ENCODE results near the gene TTC9C. TPM values are rescaled to one million over a fixed set of nuclear protein-coding genes. Genes with fewer than 3 reads are reported as not detected.
"Not testable (repeated sequence)": the region's sequence is repeated elsewhere in the genome, so short reads cannot be mapped to it uniquely, and the experiment has no call there.

The TTC9C gene
- total RNA-seq, 2 experiments from 2014 or later, result 33.7 to 37.9 TPM

DNA sequence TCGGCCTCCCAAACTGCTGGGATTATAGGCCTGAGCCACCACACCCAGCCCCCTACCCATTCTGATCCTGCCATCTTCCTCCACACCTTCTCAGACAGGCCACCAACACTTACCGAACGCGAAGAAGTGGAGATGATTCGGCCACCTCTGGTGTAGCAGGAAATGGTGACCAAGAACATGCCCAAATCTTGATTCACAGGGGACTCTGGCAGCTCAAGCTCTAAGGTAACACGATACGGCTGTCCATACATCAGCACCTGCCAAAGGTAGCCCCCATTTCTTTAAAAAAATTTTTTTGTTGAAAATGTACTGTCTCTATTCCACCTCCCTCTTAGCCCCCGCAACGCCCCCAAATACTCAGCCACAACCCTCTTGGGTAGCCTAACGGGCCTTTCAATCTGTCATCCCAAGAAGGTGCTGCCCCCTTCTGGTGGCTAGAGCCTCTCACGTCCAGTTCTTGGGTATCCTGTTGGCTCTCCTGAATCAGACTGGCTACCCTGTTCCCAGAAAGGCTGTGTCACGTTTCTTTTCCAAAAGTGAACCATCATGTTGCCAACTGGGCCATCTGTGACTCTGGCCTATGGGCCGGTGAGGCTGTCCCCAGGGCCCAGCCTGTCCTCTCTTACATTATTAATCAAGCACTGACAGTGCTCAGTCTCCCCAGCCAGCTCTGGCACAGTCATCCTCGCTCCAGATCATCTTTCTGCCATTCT lies 33.7 kb upstream of the TTC9C start:
- H3K27me3 Mint-ChIP-seq, result no peaks in the 10 kb centered on the region
- H3K4me1 Mint-ChIP-seq (ENCODE audit: low read depth), result peaks cover 7% of the 10 kb centered on the region
- H3K27ac Mint-ChIP-seq, result no peak overlapping the region
- ChIA-PET POLR2A (interaction anchor here (0.8 to 2.5 kb wide), 7 partner anchors 11 to 102 kb away, joined by 3 to 9 read pairs (median 4); partner anchors contain the start of genes C11orf98, CSKMT and TMEM223), CTCF (interaction anchor here (0.5 to 6.9 kb wide), 50 partner anchors 9 to 321 kb away, joined by 3 to 79 read pairs (median 4); partner anchors contain the start of genes B3GAT3, C11orf98, CSKMT and GANAB)
- H3K9me3 Mint-ChIP-seq, result no peaks in the 10 kb centered on the region
- DNase-seq (peak; percentile 87), ATAC-seq (peak; percentile 84)
- H3K4me3 Mint-ChIP-seq, result no peak overlapping the region
- TF ChIP-seq, protein P1, sequence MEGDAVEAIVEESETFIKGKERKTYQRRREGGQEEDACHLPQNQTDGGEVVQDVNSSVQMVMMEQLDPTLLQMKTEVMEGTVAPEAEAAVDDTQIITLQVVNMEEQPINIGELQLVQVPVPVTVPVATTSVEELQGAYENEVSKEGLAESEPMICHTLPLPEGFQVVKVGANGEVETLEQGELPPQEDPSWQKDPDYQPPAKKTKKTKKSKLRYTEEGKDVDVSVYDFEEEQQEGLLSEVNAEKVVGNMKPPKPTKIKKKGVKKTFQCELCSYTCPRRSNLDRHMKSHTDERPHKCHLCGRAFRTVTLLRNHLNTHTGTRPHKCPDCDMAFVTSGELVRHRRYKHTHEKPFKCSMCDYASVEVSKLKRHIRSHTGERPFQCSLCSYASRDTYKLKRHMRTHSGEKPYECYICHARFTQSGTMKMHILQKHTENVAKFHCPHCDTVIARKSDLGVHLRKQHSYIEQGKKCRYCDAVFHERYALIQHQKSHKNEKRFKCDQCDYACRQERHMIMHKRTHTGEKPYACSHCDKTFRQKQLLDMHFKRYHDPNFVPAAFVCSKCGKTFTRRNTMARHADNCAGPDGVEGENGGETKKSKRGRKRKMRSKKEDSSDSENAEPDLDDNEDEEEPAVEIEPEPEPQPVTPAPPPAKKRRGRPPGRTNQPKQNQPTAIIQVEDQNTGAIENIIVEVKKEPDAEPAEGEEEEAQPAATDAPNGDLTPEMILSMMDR (IDR thresholded peaks at IDR 0.05), result peak; percentile 92
- peaks cover 28% of the 10 kb centered on the region for H3K36me3 Mint-ChIP-seq (ENCODE audit: low read depth)
- intact Hi-C loops (cut with micrococcal nuclease), result no loop called here

DNA sequence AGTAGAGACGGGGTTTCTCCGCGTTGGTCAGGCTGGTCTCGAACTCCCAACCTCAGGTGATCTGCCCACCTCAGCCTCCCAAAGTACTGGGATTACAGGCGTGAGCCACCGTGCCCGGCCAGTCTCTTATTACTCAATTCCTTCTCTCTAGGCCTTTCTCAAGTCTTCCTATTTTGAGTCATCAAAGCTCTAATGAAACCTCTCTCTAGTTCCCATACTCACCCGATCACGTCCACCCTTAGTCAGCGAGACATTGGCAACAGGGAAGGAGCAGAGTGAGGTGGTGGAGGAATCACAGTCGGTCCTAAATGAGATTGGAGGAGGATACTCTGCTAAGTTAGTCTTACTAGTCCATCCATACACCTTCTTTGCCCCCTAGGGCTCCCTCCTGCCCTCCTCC lies 26.0 kb upstream of the TTC9C start:
- peaks cover 24% of the 10 kb centered on the region for H3K36me3 Mint-ChIP-seq (ENCODE audit: low read depth)
- no peaks in the 10 kb centered on the region for H3K27me3 Mint-ChIP-seq
- TF ChIP-seq, protein P1 (IDR thresholded peaks at IDR 0.05), result no peak
- CTCF ChIA-PET, result interaction anchor here (1.1 to 2.5 kb wide), 4 partner anchors 8 to 278 kb away, joined by 3 to 16 read pairs (median 4); partner anchors contain the start of gene TTC9C
- no peak for DNase-seq
- H3K27ac Mint-ChIP-seq, result no peak overlapping the region
- peaks cover 17% of the 10 kb centered on the region for H3K4me1 Mint-ChIP-seq (ENCODE audit: low read depth)
- no peak for ATAC-seq
- no peak overlapping the region for H3K4me3 Mint-ChIP-seq
- POLR2A ChIA-PET, result interaction anchor here (0.7 to 1.8 kb wide), 3 partner anchors 12 to 38 kb away, joined by 3 to 5 read pairs (median 3); partner anchors contain the start of gene C11orf98
- no peaks in the 10 kb centered on the region for H3K9me3 Mint-ChIP-seq
- intact Hi-C loops (cut with micrococcal nuclease), result no loop called here

DNA sequence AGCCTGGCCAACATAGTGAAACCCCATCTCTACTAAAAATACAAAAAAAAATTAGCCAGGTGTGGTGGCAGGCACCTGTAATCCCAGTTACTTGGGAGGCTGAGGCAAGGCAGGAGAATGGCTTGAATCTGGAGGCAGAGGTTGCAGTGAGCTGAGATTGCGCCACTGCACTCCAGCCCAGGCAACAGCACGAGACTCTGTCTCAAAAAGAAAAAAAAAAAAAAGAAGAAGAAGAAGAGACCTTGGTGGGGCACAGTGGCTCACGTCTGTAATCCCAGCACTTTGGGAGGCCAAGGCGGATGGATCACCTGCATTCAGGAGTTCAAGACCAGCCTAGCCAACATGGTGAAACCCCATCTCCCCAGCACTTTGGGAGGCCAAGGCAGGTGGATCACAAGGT lies 24.4 kb upstream of the TTC9C start:
- H3K9me3 Mint-ChIP-seq; intact Hi-C loops (cut with micrococcal nuclease); DNase-seq; H3K27me3 Mint-ChIP-seq; ATAC-seq; H3K27ac Mint-ChIP-seq; H3K4me3 Mint-ChIP-seq: not testable (repeated sequence)
- Mint-ChIP-seq H3K4me1 (ENCODE audit: low read depth) (peaks cover 32% of the 10 kb centered on the region), H3K36me3 (ENCODE audit: low read depth) (peaks cover 32% of the 10 kb centered on the region)
- ChIA-PET CTCF (interaction anchor here (0.6 to 2.5 kb wide), 2 partner anchors 10 to 24 kb away, joined by 3 to 16 read pairs; no protein-coding TSS in a partner anchor), POLR2A (interaction anchor here (1.4 to 1.8 kb wide), 2 partner anchors 40 to 137 kb away, joined by 4 to 5 read pairs; partner anchors contain the start of gene C11orf98)

DNA sequence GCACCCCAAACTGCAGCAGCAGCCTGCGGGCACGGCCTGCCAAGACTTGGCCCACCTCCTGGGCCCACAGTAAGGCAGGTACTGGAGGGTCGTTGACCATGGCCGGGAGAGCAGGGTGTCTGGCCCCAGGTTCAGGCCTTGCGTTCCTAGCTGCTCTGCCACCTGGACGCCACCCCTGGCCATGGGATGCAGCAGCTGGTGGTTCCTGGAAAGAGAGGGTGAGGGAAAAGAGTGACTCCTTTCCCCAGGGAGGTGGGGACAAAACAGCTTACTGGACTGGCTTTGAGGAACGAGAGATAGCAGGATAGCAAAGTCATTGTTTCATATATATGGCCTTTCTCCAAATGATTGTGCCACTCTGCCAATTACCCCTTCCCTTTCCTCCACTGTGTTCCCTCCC lies 22.9 kb upstream of the TTC9C start:
- Mint-ChIP-seq H3K9me3 (no peaks in the 10 kb centered on the region), H3K4me1 (ENCODE audit: low read depth) (peaks cover 39% of the 10 kb centered on the region), H3K27ac (peak overlapping the region; percentile 77), H3K4me3 (peak overlapping the region; percentile 84), H3K27me3 (no peaks in the 10 kb centered on the region), H3K36me3 (ENCODE audit: low read depth) (peaks cover 39% of the 10 kb centered on the region)
- POLR2A ChIA-PET, result interaction anchor here (0.7 to 6.3 kb wide), 14 partner anchors 8 to 176 kb away, joined by 3 to 41 read pairs (median 4); partner anchors contain the start of genes LBHD1, SLC3A2, TMEM223 and TUT1
- CTCF ChIA-PET, result interaction anchor here (0.9 to 2.9 kb wide), 7 partner anchors 11 to 281 kb away, joined by 3 to 12 read pairs (median 7); partner anchors contain the start of genes C11orf98, CSKMT and TMEM179B
- ATAC-seq, result no peak
- no peak for DNase-seq
- TF ChIP-seq, protein P1 (IDR thresholded peaks at IDR 0.05), result no peak
- intact Hi-C loops (cut with micrococcal nuclease), result no loop called here

DNA sequence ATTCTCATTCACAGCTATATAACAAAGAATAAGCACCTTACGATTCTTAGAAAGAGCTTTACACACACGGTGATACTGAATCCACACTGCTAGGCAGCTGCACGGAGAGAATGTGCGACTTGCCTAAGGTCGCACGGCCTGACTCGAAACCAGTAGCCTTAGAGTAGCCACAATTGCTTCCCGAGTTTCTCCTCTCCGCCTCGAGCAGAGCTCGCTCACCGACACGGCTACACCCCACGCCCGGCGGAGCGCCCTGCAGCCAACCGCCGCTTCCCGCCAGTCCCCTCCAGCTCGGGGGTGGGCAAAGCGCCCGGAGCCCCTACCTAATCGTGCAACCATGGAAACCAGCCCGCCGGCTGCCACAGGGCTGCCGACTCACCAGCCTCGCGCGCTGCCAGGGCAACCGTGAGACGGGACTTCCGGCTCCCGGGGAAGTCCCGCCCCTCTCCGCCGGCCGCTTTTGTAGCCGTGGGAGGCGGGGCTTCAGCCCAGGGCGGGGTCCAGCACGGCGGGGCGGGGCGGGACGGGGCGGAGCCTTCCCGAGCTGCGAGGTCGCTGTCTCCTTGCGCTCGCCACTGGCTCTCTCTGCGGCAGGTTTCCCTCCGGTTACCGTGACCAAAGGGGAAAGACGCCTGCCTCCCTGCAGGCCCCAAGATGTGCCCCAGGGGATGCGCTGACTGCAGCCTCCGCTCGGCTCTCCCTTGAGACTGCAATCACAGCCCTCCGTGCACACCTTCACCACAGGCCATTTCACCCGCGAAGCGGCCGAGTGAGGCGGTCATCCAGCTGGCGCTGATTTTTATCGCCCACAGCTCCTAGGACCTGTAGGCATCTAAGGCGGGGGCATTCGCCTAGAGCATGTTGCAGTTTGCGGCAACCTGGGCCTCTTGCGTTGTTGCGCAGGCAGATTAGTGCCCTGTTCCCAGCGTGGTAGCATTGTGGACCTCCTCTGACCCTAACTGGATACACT lies 22.1 kb upstream of the TTC9C start:
- H3K9me3 Mint-ChIP-seq, result no peaks in the 10 kb centered on the region
- peak overlapping the region; percentile 84 for H3K4me3 Mint-ChIP-seq
- no peaks in the 10 kb centered on the region for H3K27me3 Mint-ChIP-seq
- peaks cover 43% of the 10 kb centered on the region for H3K4me1 Mint-ChIP-seq (ENCODE audit: low read depth)
- peaks cover 45% of the 10 kb centered on the region for H3K36me3 Mint-ChIP-seq (ENCODE audit: low read depth)
- TF ChIP-seq, protein P1 (IDR thresholded peaks at IDR 0.05), result no peak
- peak; percentile 97 for DNase-seq
- intact Hi-C loops (cut with micrococcal nuclease), result no loop called here
- ChIA-PET CTCF (interaction anchor here (0.7 to 2.9 kb wide), 8 partner anchors 12 to 282 kb away, joined by 3 to 12 read pairs (median 5); partner anchors contain the start of genes C11orf98, CSKMT, TMEM179B and ZBTB3), POLR2A (interaction anchor here (0.7 to 6.3 kb wide), 17 partner anchors 9 to 175 kb away, joined by 3 to 41 read pairs (median 4); partner anchors contain the start of genes INTS5, LBHD1, SLC3A2 and TMEM223)
- H3K27ac Mint-ChIP-seq, result peak overlapping the region; percentile 77
- ATAC-seq, result peak; percentile 77
